Measurements from ENCODE around the gene SEPTIN11.

Gene SEPTIN11

GRCh38 chr4:76952656-76953582, 3.4 kb downstream of the SEPTIN11 start:
- TF ChIP-seq ZFX (IDR thresholded peaks at IDR 0.05; ENCODE audit: borderline replicate concordance) (no peak), CTCF (IDR thresholded peaks at IDR 0.05) (no peak)
- H3K27ac ChIP-seq, result no peak overlapping the region

GRCh38 chr4:76953956-76954355, 4.4 kb downstream of the SEPTIN11 start:
- no peak overlapping the region for H3K27ac ChIP-seq
- TF ChIP-seq ZFX (IDR thresholded peaks at IDR 0.05; ENCODE audit: borderline replicate concordance) (no peak), CTCF (IDR thresholded peaks at IDR 0.05) (no peak)

GRCh38 chr4:76954489-76954888, 4.9 kb downstream of the SEPTIN11 start:
- H3K27ac ChIP-seq, result no peak overlapping the region
- TF ChIP-seq ZFX (IDR thresholded peaks at IDR 0.05; ENCODE audit: borderline replicate concordance), result no peak
- no peak for TF ChIP-seq CTCF (IDR thresholded peaks at IDR 0.05)

GRCh38 chr4:76955182-76955581, 5.6 kb downstream of the SEPTIN11 start:
- no peak overlapping the region for H3K27ac ChIP-seq
- TF ChIP-seq CTCF (IDR thresholded peaks at IDR 0.05) (no peak), ZFX (IDR thresholded peaks at IDR 0.05; ENCODE audit: borderline replicate concordance) (no peak)

- no peak for TF ChIP-seq CTCF (IDR thresholded peaks at IDR 0.05)
- no peak for TF ChIP-seq ZFX (IDR thresholded peaks at IDR 0.05; ENCODE audit: borderline replicate concordance)
- H3K27ac ChIP-seq, result no peak overlapping the region
These were observed 7.6 kb downstream of the SEPTIN11 start for GRCh38 chr4:76957004-76957738.

- TF ChIP-seq CTCF (IDR thresholded peaks at IDR 0.05) (no peak), ZFX (IDR thresholded peaks at IDR 0.05; ENCODE audit: borderline replicate concordance) (no peak)
- H3K27ac ChIP-seq, result no peak overlapping the region
These were observed 9.3 kb downstream of the SEPTIN11 start for GRCh38 chr4:76958891-76959290.

- TF ChIP-seq CTCF (IDR thresholded peaks at IDR 0.05) (no peak), ZFX (IDR thresholded peaks at IDR 0.05; ENCODE audit: borderline replicate concordance) (no peak)
- no peak overlapping the region for H3K27ac ChIP-seq
These were observed 10.5 kb downstream of the SEPTIN11 start for GRCh38 chr4:76960014-76960413.
